ENCODE measurements around the gene DUSP8.
"Not testable (repeated sequence)": the region's sequence is repeated elsewhere in the genome, so short reads cannot be mapped to it uniquely, and the experiment has no call there.

Gene DUSP8

GRCh38 chr11:1529774-1530173 lies 42.3 kb downstream of the DUSP8 start:
- DNase-seq = no peak

- no peak for DNase-seq
Observed at GRCh38 chr11:1529286-1529685, 42.8 kb downstream of the DUSP8 start.

- DNase-seq = no peak
Observed at GRCh38 chr11:1528710-1529109, 43.4 kb downstream of the DUSP8 start.

- DNase-seq = no peak
Observed at GRCh38 chr11:1526785-1527184, 45.3 kb downstream of the DUSP8 start.

GRCh38 chr11:1523779-1524178 lies 48.3 kb downstream of the DUSP8 start:
- no peak for DNase-seq

- DNase-seq = no peak
Observed at GRCh38 chr11:1523077-1523476, 49.0 kb downstream of the DUSP8 start.

GRCh38 chr11:1522081-1522424 lies 50.0 kb downstream of the DUSP8 start:
- DNase-seq = no peak

- no peak for DNase-seq
Observed at GRCh38 chr11:1521382-1522080, 50.5 kb downstream of the DUSP8 start.

GRCh38 chr11:1520663-1521267 lies 51.3 kb downstream of the DUSP8 start:
- DNase-seq = no peak

- no peak for DNase-seq
Observed at GRCh38 chr11:1520209-1520662, 51.8 kb downstream of the DUSP8 start.

GRCh38 chr11:1519028-1520010 lies 52.8 kb downstream of the DUSP8 start:
- DNase-seq = no peak

- no peak for DNase-seq
Observed at GRCh38 chr11:1518301-1518700, 53.8 kb downstream of the DUSP8 start.

- DNase-seq = no peak
Observed at GRCh38 chr11:1517117-1518005, 54.7 kb downstream of the DUSP8 start.

- DNase-seq = no peak
Observed at GRCh38 chr11:1516273-1517067, 55.6 kb downstream of the DUSP8 start.

- peak; percentile 46 for DNase-seq
Observed at GRCh38 chr11:1515082-1516060, 56.7 kb downstream of the DUSP8 start.

- DNase-seq = no peak
Observed at GRCh38 chr11:1514336-1515061, 57.6 kb downstream of the DUSP8 start.

- no peak for DNase-seq
Observed at GRCh38 chr11:1513326-1514296, 58.5 kb downstream of the DUSP8 start.

GRCh38 chr11:1512531-1513258 lies 59.4 kb downstream of the DUSP8 start:
- DNase-seq = not testable (repeated sequence)

All from NCI-H2227 treated with DMSO at 0.1 percent for 48 hours (cell line).